ENCODE data around the gene HLA-A. TPM values are rescaled to one million over a fixed set of nuclear protein-coding genes. Genes with fewer than 3 reads are reported as not detected.

HLA-A gene
- total RNA-seq, 1 donor from 2014 or later: 107 TPM

- H3K27ac Mint-ChIP-seq: no peak overlapping the region
- Histone ChIP-seq H3K9ac (no peak overlapping the region), H3K9me3 (ENCODE audit: low read depth) (no peaks in the 10 kb centered on the region), H3K4me2 (no peak overlapping the region), H4K20me1 (ENCODE audit: low read depth) (no peaks in the 10 kb centered on the region), H3K36me3 (no peaks in the 10 kb centered on the region), H3K4me3 (no peak overlapping the region), H3F3A (ENCODE audit: low read depth) (no peaks in the 10 kb centered on the region), H3K27me3 (no peaks in the 10 kb centered on the region), H3K27ac (no peak overlapping the region), H2AFZ (replicated peaks) (no peak overlapping the region), H3K79me2 (ENCODE audit: low read depth) (peaks cover 6% of the 10 kb centered on the region), H3K4me1 (no peaks in the 10 kb centered on the region)
- no peak for TF ChIP-seq EZH2phosphoT487 (IDR thresholded peaks at IDR 0.05)
- TF ChIP-seq EZH2 (IDR thresholded peaks at IDR 0.05): no peak
- no peak for TF ChIP-seq CTCF (IDR thresholded peaks at IDR 0.05)
- H3K36me3 Mint-ChIP-seq: peaks cover 12% of the 10 kb centered on the region
- H3K9me3 Mint-ChIP-seq: no peaks in the 10 kb centered on the region
- no peak overlapping the region for H3K4me3 Mint-ChIP-seq
- peaks cover 5% of the 10 kb centered on the region for H3K27me3 Mint-ChIP-seq (ENCODE audit: insufficient read depth, low read depth)
- no peak for DNase-seq (ENCODE audit: low spot score)
- H3K4me1 Mint-ChIP-seq: peaks cover 8% of the 10 kb centered on the region
Measured at GRCh38 chr6:29946223-29947076, 4.1 kb downstream of the HLA-A start.

- peaks cover 12% of the 10 kb centered on the region for H3K36me3 Mint-ChIP-seq
- Histone ChIP-seq H3K36me3 (no peaks in the 10 kb centered on the region), H3K9ac (no peak overlapping the region), H3K4me3 (no peak overlapping the region), H3K79me2 (ENCODE audit: low read depth) (peaks cover 6% of the 10 kb centered on the region), H2AFZ (replicated peaks) (no peak overlapping the region), H4K20me1 (ENCODE audit: low read depth) (no peaks in the 10 kb centered on the region), H3K9me3 (ENCODE audit: low read depth) (no peaks in the 10 kb centered on the region), H3F3A (ENCODE audit: low read depth) (no peaks in the 10 kb centered on the region), H3K27ac (no peak overlapping the region), H3K4me1 (no peaks in the 10 kb centered on the region), H3K4me2 (no peak overlapping the region), H3K27me3 (no peaks in the 10 kb centered on the region)
- peaks cover 2% of the 10 kb centered on the region for H3K27me3 Mint-ChIP-seq (ENCODE audit: insufficient read depth, low read depth)
- no peaks in the 10 kb centered on the region for H3K9me3 Mint-ChIP-seq
- no peak overlapping the region for H3K4me3 Mint-ChIP-seq
- no peak for DNase-seq (ENCODE audit: low spot score)
- TF ChIP-seq CTCF (IDR thresholded peaks at IDR 0.05): no peak
- TF ChIP-seq EZH2 (IDR thresholded peaks at IDR 0.05): no peak
- no peak for TF ChIP-seq EZH2phosphoT487 (IDR thresholded peaks at IDR 0.05)
- H3K4me1 Mint-ChIP-seq: peaks cover 2% of the 10 kb centered on the region
- H3K27ac Mint-ChIP-seq: no peak overlapping the region
Measured at GRCh38 chr6:29947077-29947980, 5.0 kb downstream of the HLA-A start.

GRCh38 chr6:29948277-29948676, 5.9 kb downstream of the HLA-A start:
- H3K36me3 Mint-ChIP-seq: peaks cover 12% of the 10 kb centered on the region
- no peaks in the 10 kb centered on the region for H3K79me2 ChIP-seq (ENCODE audit: low read depth)

More at GRCh38 chr6:29948277-29948676, 5.9 kb downstream of the HLA-A start:
- Histone ChIP-seq H3K9me3 (ENCODE audit: low read depth) (no peaks in the 10 kb centered on the region), H3K27me3 (no peaks in the 10 kb centered on the region), H3K36me3 (no peaks in the 10 kb centered on the region), H3K4me2 (no peak overlapping the region), H3F3A (ENCODE audit: low read depth) (no peaks in the 10 kb centered on the region), H2AFZ (replicated peaks) (no peak overlapping the region), H3K27ac (no peak overlapping the region), H3K9ac (no peak overlapping the region), H3K4me1 (no peaks in the 10 kb centered on the region), H4K20me1 (ENCODE audit: low read depth) (no peaks in the 10 kb centered on the region), H3K4me3 (no peak overlapping the region)
- no peaks in the 10 kb centered on the region for H3K27me3 Mint-ChIP-seq (ENCODE audit: insufficient read depth, low read depth)
- H3K27ac Mint-ChIP-seq: peak overlapping the region; percentile 46
- H3K9me3 Mint-ChIP-seq: no peaks in the 10 kb centered on the region
- no peak for DNase-seq (ENCODE audit: low spot score)
- no peak overlapping the region for H3K4me3 Mint-ChIP-seq
- TF ChIP-seq CTCF (IDR thresholded peaks at IDR 0.05) (no peak), EZH2phosphoT487 (IDR thresholded peaks at IDR 0.05) (no peak), EZH2 (IDR thresholded peaks at IDR 0.05) (no peak)
- peaks cover 2% of the 10 kb centered on the region for H3K4me1 Mint-ChIP-seq
